ENCODE data around the gene OR2C1.

OR2C1 gene

GRCh38 chr16:3400779-3401688 is 45.3 kb downstream of the OR2C1 start, which contains the start of the genes ZNF174 and ZSCAN32:
TSS of gene ZNF174 (plus strand) at chr16:3401215. CDS start at chr16:3402005, 790 bp downstream.
TSS of gene ZSCAN32 (minus strand) at chr16:3401004. CDS start at chr16:3397557, 3,447 bp downstream.
- peak; percentile 99 for DNase-seq

GRCh38 chr16:3401719-3402397 is 46.2 kb downstream of the OR2C1 start:
- DNase-seq, result no peak

All from NCI-H226 (cell line).